CD4-positive, alpha-beta memory T cell (primary cell): ENCODE data around the gene REST. TPM values are rescaled to one million over a fixed set of nuclear protein-coding genes. Genes with fewer than 3 reads are reported as not detected.
"Not testable (repeated sequence)": the region's sequence is repeated elsewhere in the genome, so short reads cannot be mapped to it uniquely, and the experiment has no call there.

Experiments
- CTCF ChIA-PET: fragments of 350-600 bp; sonication (Branson Sonifier 250); formaldehyde crosslinking; loops from one replicate; lab custom pipeline; 2021; ENCODE audit warnings: inconsistent platforms; ENCODE audit not compliant: partially characterized antibody; lab: Charles Lee
- POLR2A ChIA-PET: fragments of 350-600 bp; sonication (Branson Sonifier 250); formaldehyde crosslinking; loops from one replicate; lab custom pipeline; 2021; ENCODE audit not compliant: partially characterized antibody; lab: Charles Lee
- DNase-seq, 5 donors: peaks; one replicate each; pipeline versions ENCODE4 v3.0.0 to v3.0.0-alpha.2; 2020 to 2022; ENCODE audit warnings: mixed read lengths in 1 of 5
- H3K27ac ChIP-seq: one replicate; pipeline ENCODE4 v1.7.0; 2013; ENCODE audit warnings: low read depth, low read length
- H3K27me3 ChIP-seq: 2 replicates; pipeline ENCODE4 v1.7.0; 2013; ENCODE audit warnings: mild to moderate bottlenecking, low read length, moderate library complexity; ENCODE audit not compliant: insufficient read depth
- H3K36me3 ChIP-seq: 2 replicates; pipeline ENCODE4 v1.7.0; 2013; ENCODE audit warnings: mild to moderate bottlenecking, low read length, moderate library complexity; ENCODE audit not compliant: insufficient read depth
- H3K4me1 ChIP-seq: 2 replicates; pipeline ENCODE4 v1.7.0; 2013; ENCODE audit warnings: mild to moderate bottlenecking, low read length, moderate library complexity; ENCODE audit not compliant: insufficient read depth
- H3K4me3 ChIP-seq, 2 donors: one replicate each; pipeline ENCODE4 v1.7.0; 2013; ENCODE audit warnings: low read length in 2 of 2, mild to moderate bottlenecking in 1 of 2
- H3K9me3 ChIP-seq, 2 donors: one replicate each; pipeline ENCODE4 v1.7.0; 2013; ENCODE audit warnings: low read length in 2 of 2, control low read depth in 1 of 2; ENCODE audit not compliant: control insufficient read depth in 1 of 2
- H3K27ac Mint-ChIP-seq, 7 donors: one replicate each; pipeline ENCODE4 v1.8.0; 2020 to 2021; ENCODE audit warnings: mixed read lengths in 7 of 7, mild to moderate bottlenecking in 6 of 7, inconsistent platforms in 3 of 7, moderate library complexity in 3 of 7
- H3K27me3 Mint-ChIP-seq, 2 donors: one replicate each; pipeline ENCODE4 v1.8.0; 2020 to 2021; ENCODE audit warnings: mixed read lengths in 2 of 2
- H3K36me3 Mint-ChIP-seq, 2 donors: one replicate each; pipeline ENCODE4 v1.8.0; 2020 to 2021; ENCODE audit warnings: mixed read lengths in 2 of 2, inconsistent platforms in 1 of 2, mild to moderate bottlenecking in 1 of 2
- H3K4me1 Mint-ChIP-seq, 4 donors: one replicate each; pipeline ENCODE4 v1.8.0; 2020 to 2021; ENCODE audit warnings: mixed read lengths in 4 of 4, mild to moderate bottlenecking in 1 of 4
- H3K4me3 Mint-ChIP-seq, 8 donors: one replicate each; pipeline ENCODE4 v1.8.0; 2020 to 2021; ENCODE audit warnings: mixed read lengths in 8 of 8, mild to moderate bottlenecking in 7 of 8, moderate library complexity in 6 of 8, inconsistent platforms in 3 of 8
- H3K9me3 Mint-ChIP-seq, 8 donors: one replicate each; pipeline ENCODE4 v1.8.0; 2020 to 2021; ENCODE audit warnings: mixed read lengths in 8 of 8, mild to moderate bottlenecking in 5 of 8, inconsistent platforms in 3 of 8, moderate library complexity in 1 of 8
- intact Hi-C: fragments of 100-400 bp; cut with micrococcal nuclease; formaldehyde crosslinking; loops from one replicate; pipeline ENCODE4 v1.15.1; 2023
- polyA plus RNA-seq, 2 donors: library from polyadenylated mRNA; unstranded; fragments of 300-500 nt; fragmentation: Illumina TruSeq; gene quantifications; one replicate each; pipeline ENCODE4 v1.2.3, GENCODE V29; 2021
- total RNA-seq, 2 experiments: library from RNA; stranded (reverse); gene quantifications; one replicate each; pipeline ENCODE4 v1.2.3, GENCODE V29; 2021

The REST gene
- total and polyA plus RNA-seq, 4 experiments from 2014 or later, result 77.3 to 178 (median 125) TPM

DNA sequence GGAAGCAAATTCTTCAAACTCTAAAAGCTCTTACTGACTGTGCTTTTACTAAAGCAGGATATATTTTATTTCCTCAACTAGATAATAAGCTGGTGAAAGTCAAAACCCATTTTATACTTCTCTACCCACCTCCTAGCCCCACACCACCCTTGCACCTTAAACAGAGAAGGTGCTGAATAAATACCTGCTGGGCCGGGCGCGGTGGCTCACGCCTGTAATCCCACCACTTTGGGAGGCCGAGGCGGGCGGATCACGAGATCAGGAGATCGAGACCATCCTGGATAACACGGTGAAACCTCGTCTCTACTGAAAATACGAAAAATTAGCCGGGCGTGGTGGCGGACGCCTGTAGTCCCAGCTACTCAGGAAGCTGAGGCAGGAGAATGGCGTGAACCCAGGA, 9.9 kb upstream of the REST start:
- H3K4me3 Mint-ChIP-seq, H3K27me3 ChIP-seq, H3K27ac ChIP-seq, H3K4me3 ChIP-seq, H3K4me1 ChIP-seq, intact Hi-C loops, H3K27ac Mint-ChIP-seq, H3K9me3 ChIP-seq, H3K36me3 ChIP-seq, CTCF ChIA-PET, H3K27me3 Mint-ChIP-seq, DNase-seq, H3K9me3 Mint-ChIP-seq, POLR2A ChIA-PET, H3K36me3 Mint-ChIP-seq, H3K4me1 Mint-ChIP-seq: not testable (repeated sequence)

DNA sequence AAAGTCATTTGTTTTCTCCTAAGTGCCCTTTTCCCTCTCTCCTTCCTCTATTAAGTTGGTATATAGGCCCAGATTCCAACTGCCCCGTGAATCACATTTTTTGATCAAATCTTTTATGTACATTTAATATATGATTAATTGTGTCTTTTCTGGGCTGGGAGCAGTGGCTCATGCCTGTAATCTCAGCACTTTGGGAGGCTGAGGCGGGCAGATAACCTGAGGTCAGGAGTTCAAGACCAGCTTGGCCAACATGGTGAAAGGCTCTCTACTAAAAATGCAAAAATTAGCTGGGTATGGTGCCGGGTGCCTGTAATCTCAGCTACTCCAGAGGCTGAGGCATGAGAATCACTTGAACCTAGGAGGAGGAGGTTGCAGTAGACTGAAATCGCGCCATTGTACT, 7.5 kb upstream of the REST start:
- H3K9me3 ChIP-seq, CTCF ChIA-PET, H3K4me3 Mint-ChIP-seq, H3K9me3 Mint-ChIP-seq, H3K4me1 ChIP-seq, H3K4me3 ChIP-seq, H3K36me3 Mint-ChIP-seq, H3K4me1 Mint-ChIP-seq, H3K36me3 ChIP-seq, POLR2A ChIA-PET, H3K27ac ChIP-seq, H3K27ac Mint-ChIP-seq, H3K27me3 ChIP-seq, intact Hi-C loops, H3K27me3 Mint-ChIP-seq: not testable (repeated sequence)
- DNase-seq, result peak in 1 of 5 donors; percentile 27

- peaks cover 0 to 5% of the 10 kb centered on the region in 2 donors for H3K36me3 Mint-ChIP-seq
- Histone ChIP-seq H3K36me3 (no peaks in the 10 kb centered on the region), H3K9me3 (no peaks in the 10 kb centered on the region), H3K27me3 (no peaks in the 10 kb centered on the region), H3K4me1 (peaks cover 11% of the 10 kb centered on the region), H3K4me3 (no peak overlapping the region), H3K27ac (no peak overlapping the region)
- H3K4me3 Mint-ChIP-seq, result no peak overlapping the region
- intact Hi-C loops, result no loop called here
- DNase-seq, result no peak
- CTCF ChIA-PET, result no interaction called here
- H3K27ac Mint-ChIP-seq, result no peak overlapping the region
- no peaks in the 10 kb centered on the region for H3K9me3 Mint-ChIP-seq
- POLR2A ChIA-PET, result no interaction called here
- H3K4me1 Mint-ChIP-seq, result peaks cover 9 to 15% (median 13%) of the 10 kb centered on the region in 4 donors
- H3K27me3 Mint-ChIP-seq, result peaks cover 2% of the 10 kb centered on the region in 2 donors
Observed at GRCh38 chr4:56902703-56903102, 5.0 kb upstream of the REST start.

GRCh38 chr4:56905796-56906195, 1.9 kb upstream of the REST start:
- peaks cover 0 to 17% of the 10 kb centered on the region in 2 donors for H3K36me3 Mint-ChIP-seq
- no peaks in the 10 kb centered on the region for H3K9me3 ChIP-seq
- POLR2A ChIA-PET, result interaction anchor here (5.9 kb wide), 1 partner anchor 73 kb away, joined by 192 read pairs; the partner anchor contains the start of genes NOA1 and POLR2B
- no peaks in the 10 kb centered on the region for H3K36me3 ChIP-seq
- H3K27me3 Mint-ChIP-seq, result peaks cover 2% of the 10 kb centered on the region in 2 donors
- H3K4me1 ChIP-seq, result peaks cover 23% of the 10 kb centered on the region
- no peak overlapping the region for H3K4me3 Mint-ChIP-seq
- no peak overlapping the region for H3K27ac Mint-ChIP-seq
- no peak for DNase-seq
- CTCF ChIA-PET, result interaction anchor here (2.1 kb wide), 1 partner anchor 73 kb away, joined by 23 read pairs; the partner anchor contains the start of genes NOA1 and POLR2B
- no peaks in the 10 kb centered on the region for H3K27me3 ChIP-seq
- peaks cover 22 to 35% (median 27%) of the 10 kb centered on the region in 4 donors for H3K4me1 Mint-ChIP-seq
- no peak overlapping the region for H3K27ac ChIP-seq
- intact Hi-C loops, result loop anchor here (2.0 to 5.0 kb wide), 4 partner anchors 83 to 1508 kb away; partner anchors contain the start of genes CLOCK, SPINK2 and TMEM165
- H3K4me3 ChIP-seq, result no peak overlapping the region
- no peaks in the 10 kb centered on the region for H3K9me3 Mint-ChIP-seq

DNA sequence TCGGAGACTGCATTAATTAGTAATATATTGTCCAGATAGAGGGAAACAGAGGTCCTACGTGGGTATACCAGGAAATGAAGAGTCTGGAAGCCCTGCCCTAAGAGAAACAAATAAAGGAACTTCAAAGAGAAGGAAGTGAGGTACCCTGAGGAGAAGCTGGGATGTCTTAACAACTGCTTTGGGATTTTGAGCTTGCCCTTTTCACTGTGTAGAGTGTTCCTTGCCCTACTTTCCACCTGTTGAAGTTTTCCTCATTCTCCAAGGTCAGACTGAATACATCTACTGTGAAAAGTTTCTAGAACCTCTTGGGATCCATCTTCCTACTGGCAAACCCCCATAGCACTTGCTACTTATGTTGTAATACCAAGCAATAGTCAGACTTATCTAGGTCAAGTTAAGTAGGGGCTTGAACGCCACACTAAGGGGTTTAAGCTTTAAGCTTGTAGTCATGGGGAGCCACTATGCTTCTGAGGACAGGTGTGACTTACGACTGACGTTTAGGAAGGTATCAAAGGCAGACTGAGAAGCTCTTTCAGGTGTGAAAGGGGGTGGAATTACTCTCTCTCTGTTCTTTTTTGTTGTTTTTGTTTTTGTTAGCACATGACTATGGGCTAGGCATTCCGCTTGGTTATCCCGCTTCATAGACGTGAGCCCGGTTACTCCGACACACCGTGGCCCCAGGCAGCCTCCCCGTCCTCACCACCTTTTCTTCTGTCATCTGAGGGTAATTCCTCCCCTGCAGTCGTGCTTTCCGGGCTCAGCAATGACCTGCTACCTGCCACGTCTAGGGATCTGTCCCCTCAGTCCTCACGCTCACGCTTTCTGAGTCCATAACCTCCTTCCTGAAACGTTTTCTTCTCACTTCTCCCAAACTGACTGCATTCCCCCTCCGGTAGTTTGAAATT, 959 bp upstream of the REST start:
- H3K9me3 ChIP-seq, result no peaks in the 10 kb centered on the region
- peak overlapping the region; percentile 50 for H3K27ac ChIP-seq

DNA sequence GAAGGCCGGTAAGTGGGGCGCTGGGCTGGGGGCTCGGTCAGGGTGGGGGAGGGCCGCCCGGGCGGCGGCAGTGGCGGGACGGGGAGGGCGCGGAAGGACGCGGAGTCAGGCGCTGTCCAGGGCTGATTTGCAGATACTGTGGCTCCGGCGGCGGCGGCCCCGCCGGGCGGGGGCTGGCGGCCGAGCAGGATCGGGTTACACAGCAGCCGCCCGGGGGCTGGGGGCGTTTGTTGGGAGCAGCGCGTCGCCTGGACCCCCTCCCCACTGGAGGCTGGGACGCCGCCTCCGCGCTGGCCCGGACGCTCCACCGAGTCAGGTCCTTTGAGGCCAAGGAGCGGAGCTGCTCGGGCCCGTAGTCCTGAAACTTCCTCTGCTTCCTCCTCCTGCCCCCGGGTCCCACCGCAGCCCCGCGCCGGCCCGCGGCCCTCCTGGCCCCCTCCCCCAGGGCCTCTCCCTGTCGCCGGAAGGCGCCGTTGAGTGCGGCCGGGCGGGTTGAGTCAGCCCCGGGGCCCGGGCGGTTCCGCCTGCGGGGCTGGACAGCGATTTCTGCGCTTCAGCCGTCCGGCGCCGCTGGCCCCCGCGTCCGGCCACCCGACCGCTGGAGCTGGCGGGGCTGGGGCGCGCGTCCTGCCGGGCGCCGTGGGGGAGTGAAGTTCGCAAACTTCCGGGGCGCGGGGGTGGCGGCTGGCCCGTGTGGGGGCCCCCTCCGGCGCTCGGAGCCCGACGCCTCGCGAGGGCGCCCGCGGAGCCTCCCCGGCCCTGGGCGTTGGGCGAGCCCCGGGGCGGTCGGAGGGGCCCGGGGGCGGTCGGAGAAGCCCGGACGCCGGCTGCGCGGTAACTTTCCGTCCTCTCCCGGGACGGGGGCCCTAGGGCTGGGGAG, 746 bp downstream of the REST start:
- Histone ChIP-seq H3K36me3 (peaks cover 5% of the 10 kb centered on the region), H3K4me1 (peaks cover 50% of the 10 kb centered on the region), H3K27me3 (no peaks in the 10 kb centered on the region), H3K27ac (peak overlapping the region; percentile 85), H3K4me3 (peak overlapping the region; percentile 79 to 100), H3K9me3 (no peaks in the 10 kb centered on the region)
- intact Hi-C loops, result loop anchor here (1.0 to 5.0 kb wide), 7 partner anchors 50 to 1511 kb away; partner anchors contain the start of genes AASDH, CEP135, CLOCK and NOA1
- Mint-ChIP-seq H3K4me1 (peaks cover 32 to 58% (median 48%) of the 10 kb centered on the region in 4 donors), H3K36me3 (peaks cover 8 to 26% of the 10 kb centered on the region in 2 donors), H3K9me3 (no peaks in the 10 kb centered on the region), H3K4me3 (peak overlapping the region; percentile 97 to 99 (median 98)), H3K27me3 (no peaks in the 10 kb centered on the region), H3K27ac (peak overlapping the region; percentile 78 to 98 (median 96))
- CTCF ChIA-PET, result interaction anchor here (1.2 to 3.6 kb wide), 11 partner anchors 9 to 960 kb away, joined by 3 to 24 read pairs (median 5); partner anchors contain the start of genes CEP135, NOA1, PAICS and POLR2B
- POLR2A ChIA-PET, result interaction anchor here (0.6 to 5.9 kb wide), 15 partner anchors 9 to 1363 kb away, joined by 3 to 192 read pairs (median 4); partner anchors contain the start of genes AASDH, CEP135, NOA1 and PAICS
- peak; percentile 67 to 79 (median 72) for DNase-seq

More for the DNA sequence above, 959 bp upstream of the REST start:
- Histone ChIP-seq H3K36me3 (peaks cover 4% of the 10 kb centered on the region), H3K4me3 (peak overlapping the region; percentile 57 to 58), H3K27me3 (no peaks in the 10 kb centered on the region), H3K4me1 (peaks cover 33% of the 10 kb centered on the region)
- no peaks in the 10 kb centered on the region for H3K27me3 Mint-ChIP-seq
- intact Hi-C loops, result loop anchor here (1.0 to 5.0 kb wide), 6 partner anchors 84 to 1509 kb away; partner anchors contain the start of genes CLOCK, PPAT, SPINK2 and TMEM165
- peak overlapping the region; percentile 89 to 97 (median 93) for H3K4me3 Mint-ChIP-seq
- ChIA-PET POLR2A (interaction anchor here (0.6 to 5.9 kb wide), 8 partner anchors 11 to 958 kb away, joined by 3 to 192 read pairs (median 22); partner anchors contain the start of genes AASDH, CEP135, NOA1 and PAICS), CTCF (interaction anchor here (0.9 to 2.1 kb wide), 6 partner anchors 11 to 107 kb away, joined by 3 to 23 read pairs (median 4); partner anchors contain the start of genes NOA1 and POLR2B)
- peaks cover 8 to 24% of the 10 kb centered on the region in 2 donors for H3K36me3 Mint-ChIP-seq
- peaks cover 30 to 44% (median 37%) of the 10 kb centered on the region in 4 donors for H3K4me1 Mint-ChIP-seq
- peak; percentile 24 to 49 (median 26) for DNase-seq
- no peaks in the 10 kb centered on the region for H3K9me3 Mint-ChIP-seq
- peak overlapping the region; percentile 86 to 97 (median 91) for H3K27ac Mint-ChIP-seq
